Neuronal stem cell (in vitro differentiated cells): ENCODE data around the gene RUVBL1.

Experiments used
- DNase-seq: peaks from one replicate; pipeline ENCODE4 v3.0.0-alpha.2; 2013; ENCODE audit warnings: low spot score
- H2AFZ ChIP-seq: one replicate; pipeline ENCODE4 v1.6.1; 2013; ENCODE audit warnings: mild to moderate bottlenecking, low read length, inconsistent platforms
- H2AK5ac ChIP-seq: 2 replicates; pipeline ENCODE4 v1.6.1; 2013; ENCODE audit warnings: low read depth, mild to moderate bottlenecking, inconsistent platforms, low read length, moderate library complexity, mixed read lengths
- H2BK120ac ChIP-seq: 2 replicates; pipeline ENCODE4 v1.6.1; 2013; ENCODE audit warnings: low read depth, mild to moderate bottlenecking, inconsistent platforms, low read length, moderate library complexity, mixed read lengths
- H2BK12ac ChIP-seq: one replicate; pipeline ENCODE4 v1.6.1; 2013; ENCODE audit warnings: low read length, inconsistent platforms
- H2BK15ac ChIP-seq: 2 replicates; pipeline ENCODE4 v1.6.1; 2013; ENCODE audit warnings: mild to moderate bottlenecking, low read length, inconsistent platforms, mixed read lengths
- H2BK5ac ChIP-seq: one replicate; pipeline ENCODE4 v1.6.1; 2013; ENCODE audit warnings: inconsistent platforms, mild to moderate bottlenecking, low read length, moderate library complexity
- H3K14ac ChIP-seq: one replicate; pipeline ENCODE4 v1.6.1; 2013; ENCODE audit warnings: low read length, inconsistent platforms
- H3K18ac ChIP-seq: 2 replicates; pipeline ENCODE4 v1.6.1; 2013; ENCODE audit warnings: low read length, inconsistent platforms
- H3K23ac ChIP-seq: 2 replicates; pipeline ENCODE4 v1.6.1; 2013; ENCODE audit warnings: low read depth, mild to moderate bottlenecking, mixed read lengths, low read length, inconsistent platforms; ENCODE audit not compliant: poor library complexity
- H3K27ac ChIP-seq: replicated peaks from 3 replicates; pipeline ENCODE4 v1.5.1; 2013; ENCODE audit warnings: low read length, inconsistent platforms
- H3K27me3 ChIP-seq, 3 experiments: 2 replicates each; pipeline ENCODE4 v1.6.1; 2013; ENCODE audit warnings: low read length in 3 of 3, mild to moderate bottlenecking in 2 of 3, inconsistent platforms in 1 of 3, low read depth in 1 of 3, mixed read lengths in 1 of 3, moderate library complexity in 1 of 3; ENCODE audit not compliant: control insufficient read depth in 3 of 3, insufficient read depth in 3 of 3
- H3K36me3 ChIP-seq, 2 donors: replicated peaks in 1 of 2; 2 replicates each; pipeline ENCODE4 v1.6.1; 2013; ENCODE audit warnings: low read length in 2 of 2; ENCODE audit not compliant: control insufficient read depth in 2 of 2, insufficient read depth in 2 of 2
- H3K4ac ChIP-seq: 2 replicates; pipeline ENCODE4 v1.6.1; 2013; ENCODE audit warnings: inconsistent platforms, mild to moderate bottlenecking, low read length, moderate library complexity
- H3K4me1 ChIP-seq, 2 donors: 1 replicate in 1 of 2; 2 replicates in 1 of 2; pipeline ENCODE4 v1.6.1; 2013; ENCODE audit warnings: low read length in 2 of 2, low read depth in 1 of 2; ENCODE audit not compliant: control insufficient read depth in 2 of 2, insufficient read depth in 1 of 2
- H3K4me2 ChIP-seq: one replicate; pipeline ENCODE4 v1.6.1; 2013; ENCODE audit warnings: mild to moderate bottlenecking, low read length, inconsistent platforms; ENCODE audit not compliant: insufficient read depth, poor library complexity, severe bottlenecking
- H3K4me3 ChIP-seq, 2 donors: 2 replicates each; pipeline ENCODE4 v1.5.1; 2013; ENCODE audit warnings: low read length in 2 of 2, mild to moderate bottlenecking in 2 of 2, inconsistent platforms in 1 of 2, moderate library complexity in 1 of 2
- H3K79me1 ChIP-seq: one replicate; pipeline ENCODE4 v1.6.1; 2013; ENCODE audit warnings: low read depth, mild to moderate bottlenecking, inconsistent platforms, low read length, moderate library complexity
- H3K9ac ChIP-seq: one replicate; pipeline ENCODE4 v1.6.1; 2013; ENCODE audit warnings: mild to moderate bottlenecking, low read depth, low read length, inconsistent platforms; ENCODE audit not compliant: poor library complexity
- H3K9me3 ChIP-seq, 2 donors: replicated peaks in 1 of 2; 2 replicates each; pipeline versions ENCODE3 to v1.6.1; 2013; ENCODE audit warnings: low read length in 2 of 2, mild to moderate bottlenecking in 2 of 2, inconsistent platforms in 1 of 2, low read depth in 1 of 2, mixed read lengths in 1 of 2, moderate library complexity in 1 of 2; ENCODE audit not compliant: control insufficient read depth in 2 of 2, insufficient read depth in 1 of 2
- H4K8ac ChIP-seq: one replicate; pipeline ENCODE4 v1.6.1; 2013; ENCODE audit warnings: low read depth, mild to moderate bottlenecking, inconsistent platforms, low read length, moderate library complexity
- H4K91ac ChIP-seq: one replicate; pipeline ENCODE4 v1.6.1; 2013; ENCODE audit warnings: low read length, low read depth, mild to moderate bottlenecking, inconsistent platforms; ENCODE audit not compliant: poor library complexity
- WGBS, 2 donors: extraction: QIAGEN DNeasy Blood & Tissue Kit; methylation state at CpG; one replicate each; pipeline ENCODE4 v1.1.7; 2013; ENCODE audit warnings: missing lambda C conversion rate in 2 of 2, mixed read lengths in 1 of 2; ENCODE audit not compliant: insufficient read length in 2 of 2, insufficient replicate concordance in 1 of 2; ENCODE audit errors: extremely low coverage in 2 of 2; 5-methylcytosine and 5-hydroxymethylcytosine counted together

RUVBL1 gene

GRCh38 chr3:128077202-128077624, 46.4 kb downstream of the RUVBL1 start:
- Histone ChIP-seq H3K14ac (no peak overlapping the region), H2AK5ac (no peak overlapping the region), H4K8ac (no peak overlapping the region), H3K27me3 (peaks cover 0 to 16% (median 0%) of the 10 kb centered on the region in 3 experiments), H2BK120ac (no peak overlapping the region), H3K4me2 (peak overlapping the region; percentile 82), H2BK5ac (no peak overlapping the region), H3K27ac (no peak overlapping the region), H3K4me3 (peak overlapping the region in 1 of 2 donors; percentile 75), H3K36me3 (peaks cover 26 to 81% of the 10 kb centered on the region in 2 donors), H4K91ac (no peak overlapping the region), H2AFZ (no peak overlapping the region), H3K18ac (peak overlapping the region; percentile 84), H2BK15ac (no peak overlapping the region), H2BK12ac (peak overlapping the region; percentile 30), H3K9ac (peak overlapping the region; percentile 77), H3K4me1 (peaks cover 0 to 19% of the 10 kb centered on the region in 2 donors), H3K23ac (peak overlapping the region; percentile 47), H3K79me1 (peaks cover 5% of the 10 kb centered on the region), H3K4ac (no peak overlapping the region), H3K9me3 (no peaks in the 10 kb centered on the region)
- no CpG with 5 or more reads among the region's 11 CpGs for WGBS, 2 donors
- DNase-seq, result no peak

DNA sequence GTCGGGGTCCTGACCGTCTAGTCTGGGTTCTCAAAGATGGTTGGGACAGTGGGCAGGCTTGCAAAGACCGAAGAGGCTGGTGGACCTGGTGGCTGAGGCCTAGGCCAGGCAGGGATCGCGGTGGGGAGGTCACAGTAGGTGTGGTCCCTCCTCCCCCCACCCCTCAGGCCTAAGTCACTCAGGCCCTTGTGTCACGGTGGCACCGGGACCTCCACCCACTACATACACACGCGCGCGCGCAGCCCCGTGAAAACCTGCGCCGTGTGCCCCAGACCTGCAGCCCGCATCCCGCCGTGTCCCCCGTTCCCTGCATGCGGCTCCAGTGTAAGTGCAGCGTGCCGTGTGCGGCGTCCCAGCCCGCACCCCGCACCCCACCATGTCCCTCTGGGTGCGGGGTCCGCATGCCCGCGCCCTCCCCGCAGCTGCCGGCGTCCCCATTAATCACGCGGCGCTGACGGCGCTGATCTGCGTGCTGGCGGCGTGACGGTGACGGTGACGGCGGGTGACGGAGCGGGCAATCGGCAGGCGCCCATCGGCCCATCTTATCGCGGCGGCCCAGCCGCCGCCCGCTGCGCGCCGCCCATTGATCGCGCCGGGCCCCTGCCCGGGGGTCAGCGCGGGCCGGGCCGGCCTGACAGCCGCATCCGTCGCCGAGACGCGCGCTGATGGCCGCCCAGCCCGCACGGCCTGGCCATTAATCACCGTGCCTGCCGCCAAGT, 47.0 kb downstream of the RUVBL1 start:
- peak overlapping the region; percentile 82 for H3K9ac ChIP-seq
- no peak overlapping the region for H2AK5ac ChIP-seq
- H3K27me3 ChIP-seq, result peaks cover 0 to 16% (median 0%) of the 10 kb centered on the region in 3 experiments
- H3K27ac ChIP-seq, result no peak overlapping the region
- H3K36me3 ChIP-seq, result peaks cover 26 to 81% of the 10 kb centered on the region in 2 donors
- no peak overlapping the region for H2BK15ac ChIP-seq
- WGBS, 2 donors, result no CpG with 5 or more reads among the region's 79 CpGs
- H3K4ac ChIP-seq, result no peak overlapping the region
- peak overlapping the region; percentile 40 for H3K14ac ChIP-seq
- no peak overlapping the region for H2AFZ ChIP-seq
- no peak overlapping the region for H2BK120ac ChIP-seq
- H3K23ac ChIP-seq, result peak overlapping the region; percentile 74
- peak overlapping the region; percentile 52 for H3K18ac ChIP-seq
- H4K91ac ChIP-seq, result no peak overlapping the region
- H3K4me1 ChIP-seq, result peaks cover 0 to 19% of the 10 kb centered on the region in 2 donors
- H3K9me3 ChIP-seq, result no peaks in the 10 kb centered on the region
- H2BK12ac ChIP-seq, result peak overlapping the region; percentile 43
- no peak overlapping the region for H4K8ac ChIP-seq
- H3K4me2 ChIP-seq, result peak overlapping the region; percentile 82
- H3K79me1 ChIP-seq, result peaks cover 5% of the 10 kb centered on the region
- H3K4me3 ChIP-seq, result peak overlapping the region in 1 of 2 donors; percentile 75
- peak overlapping the region; percentile 43 for H2BK5ac ChIP-seq
- no peak for DNase-seq

DNA sequence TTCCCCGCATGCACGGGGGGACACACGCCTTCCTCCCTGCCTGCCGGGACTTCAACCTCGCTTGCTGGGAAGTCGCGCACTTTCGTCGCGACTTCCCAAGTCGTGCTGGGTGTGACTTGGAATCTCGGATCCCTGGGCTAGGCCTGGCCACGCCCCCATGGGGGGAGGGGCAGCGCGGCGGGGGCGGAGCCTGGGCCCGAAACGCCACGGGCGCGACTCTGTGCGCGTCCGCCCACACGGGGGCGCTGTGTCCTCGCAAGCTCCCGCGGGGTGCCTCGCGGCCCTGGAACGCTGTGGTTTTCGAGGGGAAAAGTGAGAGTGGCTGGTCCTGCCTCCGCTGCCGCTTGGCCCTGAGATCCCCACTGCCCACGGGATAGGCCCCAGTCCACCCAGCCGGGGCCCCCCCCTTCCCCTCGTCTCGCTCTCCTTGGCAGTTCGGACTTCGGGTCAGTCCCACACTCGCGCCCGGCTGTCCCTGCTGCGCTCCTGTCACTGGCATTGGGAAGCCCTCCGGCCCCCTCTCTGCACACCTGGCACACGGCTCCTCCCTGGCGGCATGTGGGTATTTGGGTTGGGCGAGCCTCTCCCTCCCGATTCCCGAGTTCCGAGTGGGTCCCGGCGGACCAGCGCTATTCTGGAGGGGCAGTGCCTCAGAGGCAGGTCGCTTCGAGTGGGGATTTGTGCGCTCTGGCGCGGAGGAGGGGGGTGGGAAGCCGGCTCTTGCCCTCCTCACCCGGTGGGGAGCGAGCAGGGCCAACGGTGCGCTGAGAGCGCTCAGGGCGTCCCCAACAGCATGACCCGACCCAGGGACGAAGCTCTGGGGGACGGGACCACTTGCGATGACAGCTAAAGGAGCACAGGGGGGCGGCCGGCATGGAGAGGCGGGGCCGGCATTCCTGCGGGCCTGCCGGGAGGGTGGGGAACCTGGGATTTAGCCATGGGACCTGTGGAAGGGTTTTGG, 47.8 kb downstream of the RUVBL1 start:
- no peak overlapping the region for H4K8ac ChIP-seq
- WGBS, 2 donors, result no CpG with 5 or more reads among the region's 78 CpGs
- peak overlapping the region; percentile 82 for H3K4me2 ChIP-seq
- no peak overlapping the region for H2BK15ac ChIP-seq
- H3K23ac ChIP-seq, result peak overlapping the region; percentile 76
- H3K4me1 ChIP-seq, result peaks cover 0 to 19% of the 10 kb centered on the region in 2 donors
- no peak overlapping the region for H2BK120ac ChIP-seq
- H3K79me1 ChIP-seq, result peaks cover 5% of the 10 kb centered on the region
- H3K9ac ChIP-seq, result peak overlapping the region; percentile 77
- no peak overlapping the region for H4K91ac ChIP-seq
- peak overlapping the region in 1 of 2 donors; percentile 75 for H3K4me3 ChIP-seq
- H3K18ac ChIP-seq, result peak overlapping the region; percentile 55
- DNase-seq, result peak; percentile 91
- H2AFZ ChIP-seq, result no peak overlapping the region
- H2BK12ac ChIP-seq, result no peak overlapping the region
- H3K27me3 ChIP-seq, result peaks cover 0 to 16% (median 0%) of the 10 kb centered on the region in 3 experiments
- peaks cover 26 to 81% of the 10 kb centered on the region in 2 donors for H3K36me3 ChIP-seq
- no peak overlapping the region for H3K4ac ChIP-seq
- peak overlapping the region; percentile 25 for H3K14ac ChIP-seq
- no peak overlapping the region for H3K27ac ChIP-seq
- no peaks in the 10 kb centered on the region for H3K9me3 ChIP-seq
- peak overlapping the region; percentile 43 for H2BK5ac ChIP-seq
- peak overlapping the region; percentile 20 for H2AK5ac ChIP-seq
